ENCODE measurements around the gene EPM2A. TPM values are rescaled to one million over a fixed set of nuclear protein-coding genes. Genes with fewer than 3 reads are reported as not detected.

The EPM2A gene
- total RNA-seq, 1 donor from 2014 or later: 21.9 TPM

- DNase-seq: no peak
- intact Hi-C loops (cut with micrococcal nuclease): loop anchor here (10.0 kb wide), 3 partner anchors 1638 to 1888 kb away; partner anchors contain the start of genes LTV1 and SF3B5
- no peak for TF ChIP-seq CTCF (IDR thresholded peaks at IDR 0.05)
- Mint-ChIP-seq H3K4me3 (no peak overlapping the region), H3K9me3 (peaks cover 15% of the 10 kb centered on the region), H3K27me3 (no peaks in the 10 kb centered on the region), H3K27ac (no peak overlapping the region), H3K36me3 (ENCODE audit: low read depth) (peaks cover 21% of the 10 kb centered on the region), H3K4me1 (peaks cover 37% of the 10 kb centered on the region)
- ATAC-seq (ENCODE audit: low read depth): no peak
- ChIA-PET CTCF (no interaction called here), POLR2A (interaction anchor here (1.2 to 4.7 kb wide), 2 partner anchors 82 to 231 kb away, joined by 5 to 75 read pairs; partner anchors contain the start of genes FBXO30 and SHPRH)
These were observed 2.1 kb downstream of the EPM2A start for GRCh38 chr6:145733207-145733606.

DNA sequence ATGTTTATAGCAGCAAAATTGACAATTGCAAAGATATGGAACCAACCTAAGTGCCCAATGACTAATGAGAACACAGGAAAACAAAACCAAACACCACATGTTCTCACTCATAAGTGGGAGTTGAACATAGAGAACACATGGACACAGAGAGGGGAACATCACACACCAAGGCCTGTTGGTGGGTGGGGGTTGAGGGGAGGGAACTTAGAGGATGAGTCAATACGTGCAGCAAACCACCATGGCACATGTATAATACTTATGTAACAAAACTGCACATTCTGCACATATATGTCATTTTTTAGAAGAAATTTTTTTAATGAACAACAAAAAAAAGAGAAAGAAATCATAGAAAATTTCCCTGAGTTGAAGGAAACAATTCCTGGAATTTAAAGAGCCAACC is 3.9 kb downstream of the EPM2A start:
- H3K4me1 Mint-ChIP-seq: peaks cover 34% of the 10 kb centered on the region
- no peak overlapping the region for H3K27ac Mint-ChIP-seq
- peaks cover 29% of the 10 kb centered on the region for H3K36me3 Mint-ChIP-seq (ENCODE audit: low read depth)
- no peak overlapping the region for H3K4me3 Mint-ChIP-seq
- POLR2A ChIA-PET: interaction anchor here (0.6 kb wide), 2 partner anchors 82 to 1205 kb away, joined by 3 to 4 read pairs; no protein-coding TSS in a partner anchor
- peaks cover 21% of the 10 kb centered on the region for H3K9me3 Mint-ChIP-seq
- intact Hi-C loops (cut with micrococcal nuclease): loop anchor here (10.0 kb wide), 3 partner anchors 1637 to 1887 kb away; partner anchors contain the start of genes LTV1 and SF3B5
- DNase-seq (no peak), ATAC-seq (ENCODE audit: low read depth) (no peak)
- no peaks in the 10 kb centered on the region for H3K27me3 Mint-ChIP-seq
- CTCF ChIA-PET: no interaction called here
- TF ChIP-seq CTCF (IDR thresholded peaks at IDR 0.05): no peak

DNA sequence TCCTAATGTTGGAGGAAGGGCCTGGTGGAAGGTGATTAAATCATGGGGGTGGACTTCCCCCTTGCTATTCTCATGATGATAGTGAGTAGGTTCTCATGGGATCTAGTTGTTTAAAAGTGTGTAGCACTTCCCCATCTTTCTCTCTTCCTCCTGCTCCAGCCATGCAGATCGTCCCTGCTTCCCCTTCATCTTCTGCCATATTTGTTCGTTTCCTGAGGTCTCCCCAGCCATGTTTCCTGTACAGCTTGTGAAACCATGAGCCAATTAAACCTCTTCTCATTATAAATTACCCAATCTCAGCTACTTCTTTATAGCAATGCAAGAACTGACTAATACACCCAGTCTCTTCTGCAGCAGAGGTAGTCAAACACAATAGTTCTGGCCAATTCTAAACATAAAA is 5.4 kb downstream of the EPM2A start:
- CTCF ChIA-PET: no interaction called here

DNA sequence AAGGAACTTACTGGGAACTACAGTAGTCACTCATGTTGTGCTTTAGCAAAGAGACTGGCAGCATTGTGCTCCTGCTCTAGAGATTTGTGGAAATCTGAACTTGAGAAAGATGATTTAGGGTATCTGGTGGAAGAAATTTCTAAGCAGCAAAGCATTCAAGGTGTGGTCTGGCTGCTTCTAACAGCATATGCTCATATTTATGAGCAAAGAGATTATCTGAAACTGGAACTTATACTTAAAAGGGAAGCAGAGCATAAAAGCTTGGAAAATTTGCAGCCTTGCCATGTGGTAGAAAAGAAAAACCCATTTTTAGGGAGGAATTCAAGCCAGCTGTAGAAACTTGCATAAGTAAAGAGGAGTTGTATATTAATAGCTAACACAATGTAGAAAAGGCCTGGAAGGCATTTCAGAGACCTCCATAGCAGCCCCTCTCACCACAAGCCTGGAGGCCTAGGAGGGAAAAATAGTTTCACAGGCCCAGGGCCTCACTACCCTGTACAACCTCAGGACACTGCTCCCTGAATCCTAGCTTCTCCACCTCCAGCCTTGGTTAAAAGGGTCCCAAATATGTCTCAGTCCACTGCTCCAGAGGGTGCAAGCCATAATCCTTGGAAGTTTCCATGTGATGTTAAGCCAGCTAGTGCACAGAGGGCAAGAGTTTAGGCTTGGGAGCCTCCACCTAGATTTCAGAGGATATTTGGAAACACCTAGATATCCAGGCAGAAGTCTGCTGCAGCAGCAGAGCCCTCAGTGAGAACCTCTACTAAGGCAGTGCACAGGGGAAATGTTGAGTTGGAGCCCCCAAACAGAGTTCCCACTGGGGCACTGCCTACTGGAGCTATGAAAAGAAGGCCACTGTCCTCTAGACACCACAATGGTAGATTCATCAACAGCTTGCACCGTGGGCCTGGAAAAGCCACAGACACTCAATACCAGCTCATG is 6.6 kb downstream of the EPM2A start:
- ChIA-PET POLR2A (no interaction called here), CTCF (interaction anchor here (1.2 kb wide), 1 partner anchor 25 kb away, joined by 3 read pairs; no protein-coding TSS in a partner anchor)
- Mint-ChIP-seq H3K4me1 (peaks cover 26% of the 10 kb centered on the region), H3K27ac (peak overlapping the region; percentile 59), H3K36me3 (ENCODE audit: low read depth) (peaks cover 23% of the 10 kb centered on the region), H3K9me3 (peaks cover 28% of the 10 kb centered on the region), H3K27me3 (no peaks in the 10 kb centered on the region), H3K4me3 (no peak overlapping the region)
- intact Hi-C loops (cut with micrococcal nuclease): no loop called here
- ATAC-seq (ENCODE audit: low read depth) (no peak), DNase-seq (no peak)
- no peak for TF ChIP-seq CTCF (IDR thresholded peaks at IDR 0.05)

More for the DNA sequence above, 5.4 kb downstream of the EPM2A start:
- no peak overlapping the region for H3K4me3 Mint-ChIP-seq
- peak overlapping the region; percentile 42 for H3K27ac Mint-ChIP-seq
- peaks cover 21% of the 10 kb centered on the region for H3K9me3 Mint-ChIP-seq
- DNase-seq (no peak), ATAC-seq (ENCODE audit: low read depth) (no peak)
- intact Hi-C loops (cut with micrococcal nuclease): loop anchor here (10.0 kb wide), 3 partner anchors 1635 to 1885 kb away; partner anchors contain the start of genes LTV1 and SF3B5
- peaks cover 33% of the 10 kb centered on the region for H3K4me1 Mint-ChIP-seq
- H3K36me3 Mint-ChIP-seq (ENCODE audit: low read depth): peaks cover 26% of the 10 kb centered on the region
- no peak for TF ChIP-seq CTCF (IDR thresholded peaks at IDR 0.05)
- no peaks in the 10 kb centered on the region for H3K27me3 Mint-ChIP-seq
- POLR2A ChIA-PET: no interaction called here

DNA sequence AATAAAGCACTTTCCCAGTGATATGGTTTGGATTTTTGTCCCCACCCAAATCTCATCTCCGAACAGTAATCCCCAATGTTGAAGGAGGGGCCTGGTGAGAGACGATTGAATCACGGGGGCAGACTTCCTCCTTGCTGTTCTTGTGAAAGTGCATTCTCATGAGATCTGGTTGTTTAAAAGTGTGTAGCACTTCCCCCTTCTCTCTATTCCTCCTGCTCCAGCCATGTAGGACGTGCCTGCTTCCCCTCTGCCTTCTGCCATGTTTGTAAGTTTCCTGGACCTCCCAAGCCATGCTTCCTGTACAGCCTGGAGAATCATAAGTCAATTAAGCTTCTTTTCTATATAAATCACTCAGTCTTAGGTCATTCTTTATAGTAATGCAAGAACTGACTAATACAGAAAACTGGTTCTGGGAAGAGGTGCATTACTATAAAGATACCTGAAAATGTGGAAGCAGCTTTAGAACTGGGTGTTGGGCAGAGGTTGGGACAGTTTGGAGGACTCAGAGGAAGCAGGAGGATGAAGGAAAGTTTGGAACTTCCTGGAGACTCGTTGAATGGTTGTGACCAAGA is 7.4 kb downstream of the EPM2A start:
- no peak for ATAC-seq (ENCODE audit: low read depth)
- POLR2A ChIA-PET: no interaction called here
- Mint-ChIP-seq H3K9me3 (peaks cover 30% of the 10 kb centered on the region), H3K36me3 (ENCODE audit: low read depth) (peaks cover 23% of the 10 kb centered on the region), H3K27me3 (no peaks in the 10 kb centered on the region), H3K4me3 (no peak overlapping the region), H3K27ac (peak overlapping the region; percentile 59), H3K4me1 (peaks cover 25% of the 10 kb centered on the region)
- CTCF ChIA-PET: interaction anchor here (1.2 kb wide), 1 partner anchor 24 kb away, joined by 3 read pairs; no protein-coding TSS in a partner anchor
- intact Hi-C loops (cut with micrococcal nuclease): no loop called here
- no peak for TF ChIP-seq CTCF (IDR thresholded peaks at IDR 0.05)
- no peak for DNase-seq

All from activated B cell treated with CpG ODN at 0.5 μM for 24 hours (primary cell).